Calu3 (cell line): ENCODE results near the gene ELAVL3. TPM values are rescaled to one million over a fixed set of nuclear protein-coding genes. Genes with fewer than 3 reads are reported as not detected.

Experiments
- BruUV-seq: library from RNA; stranded (reverse); fragments of 400-500 nt; replicated peaks from 2 replicates; lab custom pipeline; 2021; lab: Mats Ljungman, UMichigan
- CTCF ChIA-PET: fragments of 300-600 bp; sonication (Branson Sonifier 250); formaldehyde crosslinking; loops from one replicate; lab custom pipeline; 2022; ENCODE audit warnings: antibody characterized with exemption; lab: Charles Lee
- DNase-seq: peaks from one replicate; pipeline ENCODE4 v3.0.0; 2022
- H3K27ac Mint-ChIP-seq: one replicate; pipeline ENCODE4 v1.8.0; 2022; ENCODE audit warnings: mixed read lengths; ENCODE audit not compliant: unreplicated experiment
- H3K27me3 Mint-ChIP-seq: one replicate; pipeline ENCODE4 v1.8.0; 2022; ENCODE audit warnings: mixed read lengths; ENCODE audit not compliant: unreplicated experiment
- H3K36me3 Mint-ChIP-seq: one replicate; pipeline ENCODE4 v1.8.0; 2022; ENCODE audit warnings: mild to moderate bottlenecking, moderate library complexity, mixed read lengths; ENCODE audit not compliant: insufficient read depth, unreplicated experiment
- H3K4me1 Mint-ChIP-seq: one replicate; pipeline ENCODE4 v1.8.0; 2022; ENCODE audit warnings: mild to moderate bottlenecking, low read depth, mixed read lengths; ENCODE audit not compliant: unreplicated experiment
- H3K4me3 Mint-ChIP-seq: one replicate; pipeline ENCODE4 v1.8.0; 2022; ENCODE audit warnings: mild to moderate bottlenecking, low read depth, moderate library complexity, mixed read lengths; ENCODE audit not compliant: unreplicated experiment
- H3K9me3 Mint-ChIP-seq: one replicate; pipeline ENCODE4 v1.8.0; 2022; ENCODE audit warnings: low read depth, mixed read lengths; ENCODE audit not compliant: unreplicated experiment
- intact Hi-C: fragments of 100-400 bp; cut with micrococcal nuclease; formaldehyde crosslinking; loops from one replicate; pipeline ENCODE4 v1.10.0; 2022; ENCODE audit not compliant: unreplicated experiment
- total RNA-seq: library from RNA; stranded (reverse); gene quantifications from 2 replicates; pipeline ENCODE4 v1.2.3, GENCODE V29; 2022
- TF ChIP-seq, protein P1 (sequence below): fragments of 200-600 bp; IDR thresholded peaks from one replicate; pipeline ENCODE4 v1.8.0; 2022; ENCODE audit warnings: antibody characterized with exemption; ENCODE audit not compliant: unreplicated experiment

Gene ELAVL3
- total RNA-seq, 1 experiment from 2014 or later, result not detected

DNA sequence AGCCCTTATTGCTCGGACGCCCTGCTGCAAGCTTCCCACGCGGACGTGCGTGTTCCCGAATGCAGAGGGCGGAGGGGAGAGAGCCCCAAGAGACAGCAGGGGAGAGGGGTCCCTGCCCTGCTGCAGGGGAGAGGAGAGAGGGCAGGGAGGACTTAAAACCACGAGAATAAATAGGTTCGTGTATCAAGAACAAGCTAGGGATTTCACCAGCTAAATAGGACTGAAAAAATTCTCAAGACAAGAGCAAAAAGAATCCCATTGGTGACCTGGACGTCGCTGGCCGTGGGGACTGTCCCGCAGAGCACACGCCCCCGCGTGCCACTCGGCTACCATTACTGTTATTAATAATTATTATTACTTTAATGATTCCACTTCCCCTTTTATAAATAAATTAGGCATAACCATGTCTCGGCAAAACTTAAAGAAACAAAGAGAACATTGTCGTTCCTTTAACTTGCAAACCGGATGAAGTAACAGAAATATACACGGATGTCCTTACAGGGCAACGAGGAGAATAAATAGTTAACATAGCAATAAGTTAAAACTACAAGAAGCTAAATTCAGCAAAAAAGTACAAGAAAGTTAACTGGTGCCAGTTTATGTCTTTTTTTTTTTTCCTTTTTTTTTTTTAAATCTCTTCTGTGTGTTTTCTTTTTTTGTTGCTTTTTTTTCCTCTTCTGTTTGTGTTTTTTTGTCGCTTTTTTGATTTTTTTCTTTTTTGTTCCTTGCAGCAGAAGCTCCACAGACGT lies 28.8 kb downstream of the ELAVL3 start:
- no peak overlapping the region for H3K4me3 Mint-ChIP-seq
- no peaks in the 10 kb centered on the region for H3K4me1 Mint-ChIP-seq
- no TSS peak for BruUV-seq
- H3K27ac Mint-ChIP-seq, result no peak overlapping the region
- no peak for DNase-seq
- TF ChIP-seq, protein P1, sequence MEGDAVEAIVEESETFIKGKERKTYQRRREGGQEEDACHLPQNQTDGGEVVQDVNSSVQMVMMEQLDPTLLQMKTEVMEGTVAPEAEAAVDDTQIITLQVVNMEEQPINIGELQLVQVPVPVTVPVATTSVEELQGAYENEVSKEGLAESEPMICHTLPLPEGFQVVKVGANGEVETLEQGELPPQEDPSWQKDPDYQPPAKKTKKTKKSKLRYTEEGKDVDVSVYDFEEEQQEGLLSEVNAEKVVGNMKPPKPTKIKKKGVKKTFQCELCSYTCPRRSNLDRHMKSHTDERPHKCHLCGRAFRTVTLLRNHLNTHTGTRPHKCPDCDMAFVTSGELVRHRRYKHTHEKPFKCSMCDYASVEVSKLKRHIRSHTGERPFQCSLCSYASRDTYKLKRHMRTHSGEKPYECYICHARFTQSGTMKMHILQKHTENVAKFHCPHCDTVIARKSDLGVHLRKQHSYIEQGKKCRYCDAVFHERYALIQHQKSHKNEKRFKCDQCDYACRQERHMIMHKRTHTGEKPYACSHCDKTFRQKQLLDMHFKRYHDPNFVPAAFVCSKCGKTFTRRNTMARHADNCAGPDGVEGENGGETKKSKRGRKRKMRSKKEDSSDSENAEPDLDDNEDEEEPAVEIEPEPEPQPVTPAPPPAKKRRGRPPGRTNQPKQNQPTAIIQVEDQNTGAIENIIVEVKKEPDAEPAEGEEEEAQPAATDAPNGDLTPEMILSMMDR, result no peak
- H3K27me3 Mint-ChIP-seq, result no peaks in the 10 kb centered on the region
- peaks cover 10% of the 10 kb centered on the region for H3K36me3 Mint-ChIP-seq
- intact Hi-C loops, result no loop called here
- CTCF ChIA-PET, result interaction anchor here (0.6 kb wide), 2 partner anchors 50 to 131 kb away, joined by 5 to 10 read pairs; no protein-coding TSS in a partner anchor
- H3K9me3 Mint-ChIP-seq, result no peaks in the 10 kb centered on the region

DNA sequence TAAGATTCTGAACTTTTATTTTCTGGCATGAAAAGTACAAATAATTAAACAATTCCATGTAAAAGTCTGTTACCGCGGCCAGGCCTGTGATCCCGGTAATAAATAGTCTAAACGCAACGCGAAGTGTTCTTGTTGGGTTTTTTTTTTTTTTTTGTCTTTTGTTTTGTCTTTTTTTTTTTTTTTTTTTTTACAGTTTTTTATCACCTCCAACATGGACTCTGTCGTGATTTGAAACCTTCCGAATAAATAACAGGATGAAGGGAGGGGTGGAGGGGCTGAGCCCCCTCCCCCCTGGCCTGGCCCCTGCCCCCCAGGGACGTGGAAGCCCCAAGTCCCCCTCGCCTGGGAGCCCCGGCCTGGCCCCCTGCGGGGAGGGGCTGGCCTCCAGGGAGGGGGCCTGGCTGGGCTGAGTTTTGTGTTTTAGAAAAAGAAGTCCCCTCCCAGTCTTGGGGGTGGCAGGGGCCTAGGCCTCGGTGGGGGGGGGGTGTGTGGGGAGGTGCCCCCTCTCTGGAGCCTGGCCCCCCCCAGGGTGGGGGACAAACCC lies 29.4 kb downstream of the ELAVL3 start:
- intact Hi-C loops, result no loop called here
- no TSS peak for BruUV-seq
- no peaks in the 10 kb centered on the region for H3K27me3 Mint-ChIP-seq
- CTCF ChIA-PET, result interaction anchor here (0.6 kb wide), 1 partner anchor 49 kb away, joined by 5 read pairs; no protein-coding TSS in a partner anchor
- TF ChIP-seq, protein P1, result no peak
- H3K36me3 Mint-ChIP-seq, result peaks cover 10% of the 10 kb centered on the region
- no peak for DNase-seq
- no peak overlapping the region for H3K4me3 Mint-ChIP-seq
- no peak overlapping the region for H3K27ac Mint-ChIP-seq
- H3K4me1 Mint-ChIP-seq, result no peaks in the 10 kb centered on the region
- H3K9me3 Mint-ChIP-seq, result no peaks in the 10 kb centered on the region

DNA sequence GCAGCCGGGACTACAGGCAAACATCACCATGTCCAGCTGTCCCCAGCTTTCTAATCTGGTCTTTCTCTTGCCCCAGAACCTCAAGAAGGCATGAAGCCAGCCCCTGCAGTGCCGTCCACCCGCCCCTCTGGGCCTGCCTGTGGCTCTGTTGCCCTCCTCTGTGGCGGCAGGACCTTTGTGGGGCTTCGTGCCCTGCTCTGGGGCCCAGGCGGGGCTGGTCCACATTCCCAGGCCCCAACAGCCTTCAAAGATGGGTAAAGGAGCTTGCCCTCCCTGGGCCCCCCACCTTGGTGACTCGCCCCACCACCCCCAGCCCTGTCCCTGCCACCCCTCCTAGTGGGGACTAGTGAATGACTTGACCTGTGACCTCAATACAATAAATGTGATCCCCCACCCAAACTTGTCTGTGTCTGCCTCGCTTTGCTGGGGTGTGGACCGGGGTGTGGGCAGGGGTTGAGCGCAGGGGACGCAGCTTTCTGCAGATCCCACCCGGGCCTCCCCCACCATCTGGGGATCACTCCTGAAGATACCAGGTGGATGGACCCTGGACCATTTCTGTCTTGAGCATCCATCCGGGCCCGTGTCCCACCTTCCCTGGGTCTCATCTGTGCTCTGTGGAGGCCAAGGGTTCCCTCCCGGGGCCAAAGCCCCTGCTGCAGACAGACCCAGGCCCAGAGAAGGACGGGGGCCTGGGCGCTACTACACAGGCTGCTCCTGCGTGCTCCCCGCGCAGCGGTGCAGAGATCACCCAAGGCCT lies 30.1 kb downstream of the ELAVL3 start:
- BruUV-seq, result no TSS peak
- CTCF ChIA-PET, result no interaction called here
- Mint-ChIP-seq H3K4me3 (no peak overlapping the region), H3K9me3 (no peaks in the 10 kb centered on the region), H3K27me3 (no peaks in the 10 kb centered on the region), H3K4me1 (no peaks in the 10 kb centered on the region), H3K36me3 (peaks cover 10% of the 10 kb centered on the region), H3K27ac (no peak overlapping the region)
- TF ChIP-seq, protein P1, result no peak
- no peak for DNase-seq
- intact Hi-C loops, result no loop called here

DNA sequence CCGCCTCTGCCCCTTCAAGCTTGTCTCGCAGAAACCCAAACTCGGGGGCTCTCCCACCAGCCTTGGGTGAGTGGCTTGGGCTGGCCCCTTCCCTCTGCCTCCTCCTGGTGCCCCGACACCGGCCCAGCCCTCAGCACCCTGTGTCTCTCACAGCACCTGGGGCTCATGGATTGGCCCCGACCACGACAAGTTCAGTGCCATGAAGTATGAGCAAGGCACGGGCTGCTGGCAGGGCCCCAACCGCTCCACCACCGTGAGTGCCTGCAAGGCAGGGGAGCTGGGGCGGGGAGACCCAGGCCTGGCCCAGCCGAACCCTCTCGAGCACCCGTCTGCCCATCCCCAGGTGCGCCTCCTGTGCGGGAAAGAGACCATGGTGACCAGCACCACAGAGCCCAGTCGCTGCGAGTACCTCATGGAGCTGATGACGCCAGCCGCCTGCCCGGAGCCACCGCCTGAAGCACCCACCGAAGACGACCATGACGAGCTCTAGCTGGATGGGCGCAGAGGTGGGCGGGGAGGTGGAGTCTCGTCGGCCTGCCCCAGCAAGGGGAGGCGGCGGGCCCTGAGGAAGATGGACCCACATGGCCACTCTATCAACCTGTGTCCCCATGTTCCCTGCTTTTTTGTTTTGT lies 31.8 kb downstream of the ELAVL3 start:
- H3K27ac Mint-ChIP-seq, result no peak overlapping the region
- no peak for DNase-seq
- intact Hi-C loops, result loop anchor here (10.0 kb wide), 1 partner anchor 154 kb away; the partner anchor contains the start of gene TSPAN16
- TF ChIP-seq, protein P1, result no peak
- CTCF ChIA-PET, result interaction anchor here (0.6 kb wide), 1 partner anchor 145 kb away, joined by 4 read pairs; no protein-coding TSS in a partner anchor
- H3K27me3 Mint-ChIP-seq, result no peaks in the 10 kb centered on the region
- H3K36me3 Mint-ChIP-seq, result peaks cover 20% of the 10 kb centered on the region
- no peaks in the 10 kb centered on the region for H3K9me3 Mint-ChIP-seq
- H3K4me1 Mint-ChIP-seq, result no peaks in the 10 kb centered on the region
- no peak overlapping the region for H3K4me3 Mint-ChIP-seq
- TSS peak; percentile 59 for BruUV-seq
